SKM-1 treated with dmso at 0.1 percent for 144 hours (cell line): ENCODE data around the gene SERPINH1.
A peak's percentile ranks its signal among the peaks of the same experiment; 100 is the strongest.

Source experiments
- DNase-seq: peaks from one replicate; lab custom pipeline; 2025; ENCODE audit not compliant: unreplicated experiment; lab: John Stamatoyannopoulos, UW

Gene SERPINH1

GRCh38 chr11:75532200-75533048 lies 29.6 kb upstream of the SERPINH1 start:
- DNase-seq, result peak; percentile 65

GRCh38 chr11:75533896-75534258 lies 28.2 kb upstream of the SERPINH1 start:
- DNase-seq, result no peak

- no peak for DNase-seq
Observed at GRCh38 chr11:75534259-75535069, 27.6 kb upstream of the SERPINH1 start.

GRCh38 chr11:75535071-75535470 lies 27.0 kb upstream of the SERPINH1 start:
- DNase-seq, result no peak

- DNase-seq, result peak; percentile 89
Observed at GRCh38 chr11:75536786-75537641, 25.0 kb upstream of the SERPINH1 start.

- DNase-seq, result no peak
Observed at GRCh38 chr11:75537740-75538139, 24.3 kb upstream of the SERPINH1 start.

- no peak for DNase-seq
Observed at GRCh38 chr11:75538150-75538942, 23.7 kb upstream of the SERPINH1 start.

GRCh38 chr11:75539459-75540334 lies 22.4 kb upstream of the SERPINH1 start:
- no peak for DNase-seq

- no peak for DNase-seq
Observed at GRCh38 chr11:75541193-75542087, 20.6 kb upstream of the SERPINH1 start.

- DNase-seq, result no peak
Observed at GRCh38 chr11:75542088-75542438, 20.0 kb upstream of the SERPINH1 start.

GRCh38 chr11:75543806-75544205 lies 18.2 kb upstream of the SERPINH1 start:
- DNase-seq, result no peak

- DNase-seq, result no peak
Observed at GRCh38 chr11:75547177-75547576, 14.9 kb upstream of the SERPINH1 start.

GRCh38 chr11:75547617-75548058 lies 14.4 kb upstream of the SERPINH1 start:
- no peak for DNase-seq

GRCh38 chr11:75548595-75549272 lies 13.3 kb upstream of the SERPINH1 start:
- DNase-seq, result no peak

- no peak for DNase-seq
Observed at GRCh38 chr11:75549370-75549958, 12.6 kb upstream of the SERPINH1 start.

- DNase-seq, result no peak
Observed at GRCh38 chr11:75553182-75553581, 8.9 kb upstream of the SERPINH1 start.

GRCh38 chr11:75553889-75554257 lies 8.2 kb upstream of the SERPINH1 start:
- no peak for DNase-seq
